Measurements from ENCODE around the gene SINHCAF.
"Not testable (repeated sequence)": the region's sequence is repeated elsewhere in the genome, so short reads cannot be mapped to it uniquely, and the experiment has no call there.

Gene SINHCAF

GRCh38 chr12:31265722-31266121 lies 60.2 kb downstream of the SINHCAF start:
- H3K27me3 ChIP-seq (replicated peaks): no peaks in the 10 kb centered on the region
- H3K36me3 ChIP-seq (replicated peaks): no peaks in the 10 kb centered on the region
- H3K4me3 ChIP-seq (ENCODE audit: low read depth, low read length): no peak overlapping the region
- DNase-seq: no peak
- in situ Hi-C loops (cut with HindIII; ENCODE audit: low pct_ligation_motif_present, low sequenced_read_pairs): no loop called here
- no peak overlapping the region for H3K27ac ChIP-seq
- TF ChIP-seq CTCF (IDR thresholded peaks at IDR 0.05; ENCODE audit: low read depth, low read length, missing control alignments): no peak

GRCh38 chr12:31263661-31264060 lies 62.3 kb downstream of the SINHCAF start:
- no peaks in the 10 kb centered on the region for H3K27me3 ChIP-seq (replicated peaks)
- H3K27ac ChIP-seq: no peak overlapping the region
- no peak overlapping the region for H3K4me3 ChIP-seq (ENCODE audit: low read depth, low read length)
- DNase-seq: no peak
- in situ Hi-C loops (cut with HindIII; ENCODE audit: low pct_ligation_motif_present, low sequenced_read_pairs): no loop called here
- no peaks in the 10 kb centered on the region for H3K36me3 ChIP-seq (replicated peaks)
- no peak for TF ChIP-seq CTCF (IDR thresholded peaks at IDR 0.05; ENCODE audit: low read depth, low read length, missing control alignments)

- TF ChIP-seq CTCF (IDR thresholded peaks at IDR 0.05; ENCODE audit: low read depth, low read length, missing control alignments): no peak
- Histone ChIP-seq H3K27ac (no peak overlapping the region), H3K4me3 (ENCODE audit: low read depth, low read length) (no peak overlapping the region), H3K36me3 (replicated peaks) (no peaks in the 10 kb centered on the region), H3K27me3 (replicated peaks) (no peaks in the 10 kb centered on the region)
- DNase-seq: no peak
- in situ Hi-C loops (cut with HindIII; ENCODE audit: low pct_ligation_motif_present, low sequenced_read_pairs): no loop called here
These were observed 64.2 kb downstream of the SINHCAF start for GRCh38 chr12:31261744-31262143.

- no peak overlapping the region for H3K4me3 ChIP-seq (ENCODE audit: low read depth, low read length)
- no peak for TF ChIP-seq CTCF (IDR thresholded peaks at IDR 0.05; ENCODE audit: low read depth, low read length, missing control alignments)
- H3K36me3 ChIP-seq (replicated peaks): no peaks in the 10 kb centered on the region
- no peak overlapping the region for H3K27ac ChIP-seq
- DNase-seq: no peak
- no peaks in the 10 kb centered on the region for H3K27me3 ChIP-seq (replicated peaks)
- in situ Hi-C loops (cut with HindIII; ENCODE audit: low pct_ligation_motif_present, low sequenced_read_pairs): no loop called here
These were observed 65.1 kb downstream of the SINHCAF start for GRCh38 chr12:31260840-31261239.

GRCh38 chr12:31259136-31259886 lies 66.6 kb downstream of the SINHCAF start:
- Histone ChIP-seq H3K4me3 (ENCODE audit: low read depth, low read length) (no peak overlapping the region), H3K36me3 (replicated peaks) (no peaks in the 10 kb centered on the region), H3K27me3 (replicated peaks) (no peaks in the 10 kb centered on the region), H3K27ac (no peak overlapping the region)
- in situ Hi-C loops (cut with HindIII; ENCODE audit: low pct_ligation_motif_present, low sequenced_read_pairs): no loop called here
- no peak for TF ChIP-seq CTCF (IDR thresholded peaks at IDR 0.05; ENCODE audit: low read depth, low read length, missing control alignments)
- no peak for DNase-seq

GRCh38 chr12:31257784-31258183 lies 68.2 kb downstream of the SINHCAF start:
- TF ChIP-seq CTCF (IDR thresholded peaks at IDR 0.05; ENCODE audit: low read depth, low read length, missing control alignments): no peak
- no peaks in the 10 kb centered on the region for H3K36me3 ChIP-seq (replicated peaks)
- no peak overlapping the region for H3K4me3 ChIP-seq (ENCODE audit: low read depth, low read length)
- DNase-seq: no peak
- H3K27me3 ChIP-seq (replicated peaks): no peaks in the 10 kb centered on the region
- no peak overlapping the region for H3K27ac ChIP-seq
- in situ Hi-C loops (cut with HindIII; ENCODE audit: low pct_ligation_motif_present, low sequenced_read_pairs): no loop called here

GRCh38 chr12:31251707-31252611 lies 74.0 kb downstream of the SINHCAF start:
- H3K36me3 ChIP-seq (replicated peaks); H3K27ac ChIP-seq; H3K4me3 ChIP-seq (ENCODE audit: low read depth, low read length); DNase-seq; in situ Hi-C loops (cut with HindIII; ENCODE audit: low pct_ligation_motif_present, low sequenced_read_pairs); H3K27me3 ChIP-seq (replicated peaks): not testable (repeated sequence)
